Measurements from ENCODE around the gene ABCB10.
A peak's percentile ranks its signal among the peaks of the same experiment; 100 is the strongest.
"Not testable (repeated sequence)": the region's sequence is repeated elsewhere in the genome, so short reads cannot be mapped to it uniquely, and the experiment has no call there.

The ABCB10 gene

GRCh38 chr1:229562686-229563085, 4.2 kb upstream of the ABCB10 start:
- Histone ChIP-seq H3K27ac (no peak overlapping the region), H3K4me1 (ENCODE audit: low read depth, poor library complexity, severe bottlenecking) (no peaks in the 10 kb centered on the region), H3K36me3 (ENCODE audit: insufficient read depth) (no peaks in the 10 kb centered on the region), H3K4me2 (no peak overlapping the region), H3K4me3 (IDR thresholded peaks at IDR 0.05; ENCODE audit: insufficient read depth, low read depth, low read length) (no peak overlapping the region), H3K9ac (no peak overlapping the region), H3K27me3 (ENCODE audit: insufficient read depth, low read depth) (no peaks in the 10 kb centered on the region), H3K79me2 (ENCODE audit: insufficient read depth, low read depth) (peaks cover 3% of the 10 kb centered on the region), H2AFZ (ENCODE audit: low read depth) (no peak overlapping the region), H4K20me1 (ENCODE audit: insufficient read depth) (no peaks in the 10 kb centered on the region)
- TF ChIP-seq CTCF (conservative IDR thresholded peaks at IDR 0.05; ENCODE audit: low read depth, low read length), result no peak

GRCh38 chr1:229561141-229561540, 2.6 kb upstream of the ABCB10 start:
- Histone ChIP-seq H3K79me2 (ENCODE audit: insufficient read depth, low read depth) (peaks cover 19% of the 10 kb centered on the region), H3K4me2 (no peak overlapping the region), H3K36me3 (ENCODE audit: insufficient read depth) (no peaks in the 10 kb centered on the region), H4K20me1 (ENCODE audit: insufficient read depth) (no peaks in the 10 kb centered on the region), H3K4me1 (ENCODE audit: low read depth, poor library complexity, severe bottlenecking) (peaks cover 7% of the 10 kb centered on the region), H3K27me3 (ENCODE audit: insufficient read depth, low read depth) (no peaks in the 10 kb centered on the region), H3K9ac (no peak overlapping the region), H3K4me3 (IDR thresholded peaks at IDR 0.05; ENCODE audit: insufficient read depth, low read depth, low read length) (no peak overlapping the region), H3K27ac (no peak overlapping the region), H2AFZ (ENCODE audit: low read depth) (no peak overlapping the region)
- no peak for TF ChIP-seq CTCF (conservative IDR thresholded peaks at IDR 0.05; ENCODE audit: low read depth, low read length)

- peaks cover 29% of the 10 kb centered on the region for H3K79me2 ChIP-seq (ENCODE audit: insufficient read depth, low read depth)
- not testable (repeated sequence) for H3K36me3 ChIP-seq (ENCODE audit: insufficient read depth); H3K4me2 ChIP-seq; H3K27me3 ChIP-seq (ENCODE audit: insufficient read depth, low read depth); H4K20me1 ChIP-seq (ENCODE audit: insufficient read depth); H3K9ac ChIP-seq; H3K27ac ChIP-seq; H2AFZ ChIP-seq (ENCODE audit: low read depth)
- H3K4me3 ChIP-seq (IDR thresholded peaks at IDR 0.05; ENCODE audit: insufficient read depth, low read depth, low read length), result peak overlapping the region; percentile 77
- peaks cover 17% of the 10 kb centered on the region for H3K4me1 ChIP-seq (ENCODE audit: low read depth, poor library complexity, severe bottlenecking)
Measured at GRCh38 chr1:229560124-229560523, 1.6 kb upstream of the ABCB10 start.

GRCh38 chr1:229559336-229559801, 862 bp upstream of the ABCB10 start:
- Histone ChIP-seq H3K4me3 (IDR thresholded peaks at IDR 0.05; ENCODE audit: insufficient read depth, low read depth, low read length) (peak overlapping the region; percentile 88), H3K4me1 (ENCODE audit: low read depth, poor library complexity, severe bottlenecking) (peaks cover 23% of the 10 kb centered on the region), H3K4me2 (peak overlapping the region; percentile 47), H3K9ac (peak overlapping the region; percentile 64; the same call in 1 of the 2 replicates), H3K79me2 (ENCODE audit: insufficient read depth, low read depth) (peaks cover 36% of the 10 kb centered on the region), H3K27ac (peak overlapping the region; percentile 83; the same call in 1 of the 2 replicates), H2AFZ (ENCODE audit: low read depth) (peak overlapping the region; percentile 64)
- H3K27me3 ChIP-seq (ENCODE audit: insufficient read depth, low read depth); H4K20me1 ChIP-seq (ENCODE audit: insufficient read depth); H3K36me3 ChIP-seq (ENCODE audit: insufficient read depth): not testable (repeated sequence)

- Histone ChIP-seq H2AFZ (ENCODE audit: low read depth) (no peak overlapping the region), H3K4me1 (ENCODE audit: low read depth, poor library complexity, severe bottlenecking) (peaks cover 37% of the 10 kb centered on the region), H3K27ac (peak overlapping the region; percentile 83)
Measured at GRCh38 chr1:229557913-229558414, 543 bp downstream of the ABCB10 start.

More at GRCh38 chr1:229557913-229558414, 543 bp downstream of the ABCB10 start:
- Histone ChIP-seq H3K9ac (peak overlapping the region; percentile 66), H3K4me3 (IDR thresholded peaks at IDR 0.05; ENCODE audit: insufficient read depth, low read depth, low read length) (no peak overlapping the region), H4K20me1 (ENCODE audit: insufficient read depth) (no peaks in the 10 kb centered on the region), H3K79me2 (ENCODE audit: insufficient read depth, low read depth) (peaks cover 50% of the 10 kb centered on the region), H3K27me3 (ENCODE audit: insufficient read depth, low read depth) (no peaks in the 10 kb centered on the region), H3K36me3 (ENCODE audit: insufficient read depth) (no peaks in the 10 kb centered on the region), H3K4me2 (peak overlapping the region; percentile 97)
- no peak for TF ChIP-seq CTCF (conservative IDR thresholded peaks at IDR 0.05; ENCODE audit: low read depth, low read length)
